NCI-H226 (cell line): ENCODE data around the gene PTS.
A peak's percentile ranks its signal among the peaks of the same experiment; 100 is the strongest.
"Not testable (repeated sequence)": the region's sequence is repeated elsewhere in the genome, so short reads cannot be mapped to it uniquely, and the experiment has no call there.

Experiments used
- DNase-seq: peaks from one replicate; pipeline ENCODE4 v3.0.0-alpha.2; 2015

PTS gene

GRCh38 chr11:112226062-112226830 is at the start of gene PTS:
Gene PTS, plus strand, starts transcription at chr11:112226428. Its CDS starts 16 bp downstream, at chr11:112226444.
- DNase-seq, result peak; percentile 91

GRCh38 chr11:112177589-112177988 is 48.6 kb upstream of the PTS start:
- DNase-seq, result no peak

GRCh38 chr11:112178428-112178827 is 47.8 kb upstream of the PTS start:
- DNase-seq, result no peak

GRCh38 chr11:112178936-112179335 is 47.3 kb upstream of the PTS start:
- DNase-seq, result no peak

DNA sequence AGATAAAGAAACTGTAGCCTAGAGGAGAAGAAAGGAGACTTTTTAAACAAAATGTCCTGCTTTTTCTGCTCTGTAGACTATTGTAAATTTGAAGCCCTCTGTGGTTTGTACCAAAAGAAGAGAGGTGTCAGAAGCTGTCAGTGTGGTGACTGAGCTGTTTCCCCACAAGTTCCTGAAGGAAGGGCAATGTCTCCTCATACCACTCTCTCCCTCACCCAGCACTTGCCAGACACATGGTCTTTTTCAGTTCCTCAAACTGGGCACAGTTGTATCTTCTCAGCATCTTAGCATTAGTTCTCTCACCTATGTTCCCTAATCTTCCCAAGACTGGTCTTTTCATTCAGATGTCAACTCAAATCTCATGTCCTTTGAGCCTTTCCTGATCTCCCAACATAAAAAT is 46.6 kb upstream of the PTS start:
- DNase-seq, result no peak

- DNase-seq, result no peak
These were observed 43.4 kb upstream of the PTS start for GRCh38 chr11:112182867-112183266.

DNA sequence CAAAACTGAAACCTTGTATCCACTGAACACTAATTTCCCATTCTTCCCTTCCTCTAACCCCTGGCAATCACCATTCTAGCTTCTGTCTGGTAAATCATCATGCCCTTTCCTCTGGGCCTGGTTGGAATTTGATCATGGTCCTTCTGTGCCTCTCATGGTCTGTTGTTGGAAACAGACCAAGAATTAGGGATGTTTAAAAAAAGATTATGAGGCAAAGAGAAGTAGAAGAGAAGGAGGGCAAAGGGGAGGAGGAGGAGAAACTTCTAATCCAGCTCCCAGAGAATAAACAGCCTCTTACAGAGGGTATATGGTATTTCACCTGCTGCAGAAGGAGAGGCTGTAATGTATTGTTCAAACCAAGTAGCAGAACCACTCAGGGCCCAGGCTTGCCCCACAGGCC is 40.3 kb upstream of the PTS start:
- DNase-seq, result no peak

- no peak for DNase-seq
These were observed 39.9 kb upstream of the PTS start for GRCh38 chr11:112186304-112186703.

DNA sequence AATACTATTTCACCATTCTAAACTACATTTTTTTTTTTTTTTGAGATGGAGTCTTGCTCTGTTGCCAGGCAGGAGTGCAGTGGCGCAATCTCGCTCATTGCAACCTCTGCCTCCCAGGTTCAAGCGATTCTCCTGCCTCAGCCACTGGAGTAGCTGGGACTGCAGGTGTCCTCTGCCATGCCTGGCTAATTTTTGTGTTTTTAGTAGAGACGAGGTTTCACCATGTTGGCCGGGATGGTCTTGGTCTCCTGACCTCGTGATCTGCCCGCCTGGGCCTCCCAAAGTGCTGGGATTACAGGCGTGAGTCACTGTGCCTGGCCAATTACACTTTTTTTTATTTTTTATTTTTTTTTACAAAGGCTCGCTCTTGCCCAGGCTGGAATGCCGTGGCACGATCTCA is 31.1 kb upstream of the PTS start:
- peak; percentile 44 for DNase-seq

- DNase-seq, result peak; percentile 72
These were observed 30.3 kb upstream of the PTS start for GRCh38 chr11:112195951-112196351.

DNA sequence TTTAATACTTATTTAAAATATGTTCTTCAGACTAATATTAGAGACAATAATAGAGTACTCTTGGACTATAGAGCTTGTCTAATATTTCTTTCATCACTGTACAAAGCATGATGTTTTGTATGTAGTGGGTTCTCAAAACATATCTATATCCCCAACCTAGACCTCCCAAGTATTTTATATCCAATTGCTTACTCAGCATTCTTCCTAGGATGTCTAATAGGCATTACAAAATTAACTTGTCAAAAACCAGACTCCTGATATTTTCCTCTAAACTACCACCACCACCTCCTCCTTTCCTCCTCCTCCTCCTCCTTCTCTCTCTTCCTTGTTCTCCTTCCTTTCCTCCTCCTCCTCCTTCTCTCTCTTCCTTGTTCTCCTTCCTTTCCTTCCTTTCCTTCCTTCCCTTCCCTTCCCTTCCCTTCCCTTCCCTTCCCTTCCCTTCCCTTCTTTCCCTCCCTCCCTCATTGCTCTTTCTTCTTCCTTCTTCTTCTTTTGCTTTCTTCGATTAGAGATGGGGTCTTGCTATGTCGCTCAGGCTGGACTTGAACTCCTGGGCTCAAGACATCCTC is 29.6 kb upstream of the PTS start:
- DNase-seq, result no peak

DNA sequence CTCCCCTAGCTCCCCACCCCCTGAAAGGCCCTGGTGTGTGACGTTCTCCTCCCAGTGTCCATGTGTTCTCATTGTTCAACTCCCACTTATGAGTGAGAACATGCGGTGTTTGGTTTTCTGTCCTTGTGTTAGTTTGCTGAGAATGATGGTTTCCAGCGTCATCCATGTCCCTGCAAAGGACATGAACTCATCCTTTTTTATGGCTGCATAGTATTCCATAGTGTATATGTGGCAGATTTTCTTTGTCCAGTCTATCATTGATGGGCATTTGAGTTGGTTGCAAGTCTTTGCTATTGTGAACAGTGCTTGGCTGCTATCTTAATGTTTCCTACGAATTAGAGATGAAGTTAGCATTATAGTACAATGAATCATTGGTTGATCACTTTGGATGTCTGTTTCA is 27.1 kb upstream of the PTS start:
- DNase-seq, result not testable (repeated sequence)

- DNase-seq, result no peak
These were observed 26.0 kb upstream of the PTS start for GRCh38 chr11:112200252-112200651.

DNA sequence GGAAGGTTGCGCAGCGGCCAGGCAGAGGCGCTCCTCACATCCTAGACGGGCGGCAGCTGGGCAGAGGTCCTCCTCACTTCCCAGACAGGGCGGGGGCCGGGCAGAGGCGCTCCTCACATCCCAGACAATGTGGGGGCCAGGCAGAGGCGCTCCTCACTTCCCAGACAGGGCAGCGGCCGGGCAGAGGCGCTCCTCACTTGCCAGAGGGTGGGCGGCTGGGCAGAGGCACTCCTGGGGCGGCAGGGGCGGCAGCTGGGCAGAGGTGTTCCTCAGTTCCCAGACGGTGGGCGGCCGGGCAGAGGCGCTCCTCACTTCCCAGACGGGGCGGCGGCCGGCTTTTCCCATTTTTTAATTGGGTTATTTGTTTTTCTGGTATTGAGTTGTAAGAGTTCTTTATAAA is 20.2 kb upstream of the PTS start:
- no peak for DNase-seq

DNA sequence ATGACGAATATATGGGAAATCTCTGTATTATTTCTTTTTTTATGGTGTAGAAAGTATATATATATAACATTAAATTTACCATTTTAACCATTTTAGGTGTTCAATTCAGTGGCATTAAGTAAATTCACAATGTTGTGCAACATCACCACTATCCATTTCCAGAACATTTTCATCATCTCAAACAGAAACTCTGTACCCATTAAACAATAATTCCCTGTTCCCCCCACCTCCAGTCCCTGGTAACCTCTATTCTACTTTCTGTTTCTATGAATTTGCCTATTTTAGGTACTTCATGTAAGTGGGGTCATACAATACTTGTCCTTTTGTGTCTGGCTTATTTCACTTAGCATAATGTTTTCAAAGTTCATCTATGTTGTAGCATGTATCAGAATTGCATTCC is 15.3 kb upstream of the PTS start:
- DNase-seq, result no peak

DNA sequence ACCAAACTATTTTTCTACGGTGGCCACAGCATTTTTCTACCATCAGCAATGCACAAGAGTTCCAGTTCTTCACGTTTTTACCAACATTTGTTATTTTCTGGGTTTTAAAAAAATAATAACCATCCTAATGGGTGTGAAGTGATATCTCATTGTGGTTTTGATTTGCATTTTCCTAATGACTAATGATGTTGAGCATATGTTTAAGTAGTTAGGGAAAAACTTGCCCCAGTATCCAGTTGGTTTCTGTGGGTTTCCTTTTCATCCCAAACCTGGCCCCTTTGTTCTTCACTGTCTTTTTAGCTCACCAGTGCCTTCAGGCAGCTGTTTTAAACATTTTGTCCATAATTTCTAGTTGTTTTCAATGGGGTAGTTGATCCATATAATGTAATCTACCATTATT is 14.7 kb upstream of the PTS start:
- DNase-seq, result no peak

DNA sequence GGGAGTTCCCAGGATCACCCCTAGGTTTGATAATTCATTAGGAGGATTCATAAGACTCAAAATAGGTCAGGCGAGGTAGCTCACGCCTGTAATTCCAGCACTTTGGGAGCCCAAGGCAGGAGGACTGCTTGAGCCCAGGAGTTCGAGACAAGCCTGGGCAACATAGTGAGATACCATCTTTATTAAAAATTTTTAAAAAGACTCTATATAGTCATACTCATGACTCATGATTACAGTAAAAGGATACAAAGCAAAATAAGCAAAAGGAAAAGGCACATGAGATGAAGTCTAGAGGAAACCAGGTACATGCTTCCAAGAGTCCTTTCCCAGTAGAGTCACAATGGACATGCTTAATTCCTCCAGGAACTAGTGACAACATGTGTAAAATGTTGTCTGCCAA is 13.9 kb upstream of the PTS start:
- no peak for DNase-seq

- DNase-seq, result no peak
These were observed 13.5 kb upstream of the PTS start for GRCh38 chr11:112212710-112213109.

GRCh38 chr11:112213753-112214152 is 12.5 kb upstream of the PTS start:
- peak; percentile 89 for DNase-seq

GRCh38 chr11:112215621-112216020 is 10.6 kb upstream of the PTS start:
- no peak for DNase-seq

DNA sequence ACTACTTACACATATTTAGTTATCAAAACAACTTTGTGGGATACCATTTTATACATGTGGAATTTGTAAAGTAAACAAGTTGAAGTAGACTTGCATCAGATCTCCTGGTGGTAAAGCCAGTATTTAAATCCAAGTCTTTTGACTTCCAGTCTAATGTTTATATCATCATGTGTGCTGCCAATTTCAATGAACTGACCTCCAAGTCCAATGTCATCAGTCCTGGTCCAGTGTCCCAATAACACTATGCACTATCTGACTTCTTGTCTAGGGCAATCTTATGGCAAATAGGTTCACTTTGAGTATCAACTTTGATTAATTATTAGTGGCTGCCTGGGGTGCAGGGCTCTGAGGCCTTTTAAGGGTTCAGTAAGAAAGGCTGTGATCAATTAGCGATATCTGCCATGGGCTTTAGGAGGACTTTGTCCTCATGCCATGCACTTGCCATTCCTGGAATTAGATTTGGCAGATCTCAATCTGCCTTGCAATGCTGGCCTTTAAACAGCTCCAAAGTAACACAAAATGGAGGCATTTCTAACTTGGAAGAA is 9.6 kb upstream of the PTS start:
- DNase-seq, result no peak

DNA sequence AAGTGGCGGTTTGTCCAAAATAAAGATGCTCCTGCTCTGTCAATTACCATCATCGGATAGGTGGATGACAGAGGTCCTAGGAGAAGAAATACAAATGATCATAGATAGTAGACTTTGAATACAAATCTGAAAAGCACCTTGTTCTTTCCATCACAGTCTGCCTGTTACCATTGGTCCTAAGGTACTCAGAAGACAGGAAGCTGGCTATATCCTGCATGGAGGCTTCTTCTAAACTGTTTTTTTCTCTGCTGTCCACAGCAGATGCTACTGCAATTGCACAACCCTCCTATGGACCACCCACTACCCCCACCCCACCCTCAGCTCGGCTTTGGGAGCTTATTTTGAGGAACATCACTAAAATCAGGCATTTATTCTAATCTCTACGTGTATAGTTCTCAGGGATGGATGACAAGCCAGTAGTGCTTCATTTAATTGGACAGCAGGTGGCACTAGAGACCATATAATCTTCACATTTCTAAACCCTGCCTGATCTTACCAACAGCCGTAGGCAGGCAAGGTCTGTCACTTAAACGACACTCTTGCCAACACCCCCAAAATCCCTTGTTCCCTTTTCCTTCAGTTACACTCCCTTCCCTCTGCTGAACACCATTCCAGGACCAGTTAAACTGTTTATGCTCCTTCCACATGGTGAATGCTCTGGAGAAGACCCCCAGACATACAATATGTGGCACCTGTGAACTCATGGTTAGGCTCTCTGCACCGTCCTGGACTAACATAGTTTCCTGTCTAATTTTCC is 6.6 kb upstream of the PTS start:
- DNase-seq, result peak; percentile 26

GRCh38 chr11:112221274-112221835 is 4.9 kb upstream of the PTS start:
- DNase-seq, result no peak

DNA sequence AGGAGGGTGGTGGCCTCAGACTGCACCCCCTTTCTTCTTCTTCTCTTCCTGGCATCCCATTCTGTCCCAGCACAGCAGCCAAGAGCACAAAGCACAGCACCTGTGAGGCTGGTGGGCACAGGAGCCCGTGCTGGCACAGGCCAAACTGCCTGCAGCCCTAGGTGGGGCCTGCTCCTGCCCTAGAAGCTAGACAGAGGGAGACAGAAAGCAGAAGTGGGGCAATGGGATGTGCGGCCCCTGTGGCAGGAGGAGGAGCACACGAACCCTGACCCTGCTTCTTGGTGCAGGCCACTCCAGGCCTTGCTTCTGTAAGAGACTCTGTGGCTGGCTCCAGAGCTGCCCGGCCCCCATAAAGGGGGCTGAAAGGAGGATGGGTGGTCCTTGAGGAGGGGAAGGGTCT is 3.9 kb upstream of the PTS start:
- no peak for DNase-seq
